ENCODE data around the gene COLGALT1. TPM values are rescaled to one million over a fixed set of nuclear protein-coding genes. Genes with fewer than 3 reads are reported as not detected.
A peak's percentile ranks its signal among the peaks of the same experiment; 100 is the strongest.

Gene COLGALT1
- total and polyA plus RNA-seq, 7 experiments from 2014 or later = 13.2 to 70.6 (median 57.6) TPM

- Mint-ChIP-seq H3K27ac (no peak overlapping the region), H3K27me3 (peaks cover 19 to 40% (median 26%) of the 10 kb centered on the region in 5 donors), H3K4me3 (peak overlapping the region in 6 of 10 donors; percentile 12 to 58 (median 37)), H3K9me3 (peaks cover 0 to 4% (median 0%) of the 10 kb centered on the region in 11 donors), H3K36me3 (no peaks in the 10 kb centered on the region), H3K4me1 (peaks cover 0 to 7% (median 0%) of the 10 kb centered on the region in 7 donors)
- Histone ChIP-seq H3K4me1 (ENCODE audit: control insufficient read depth in 2 of 2, insufficient read depth in 2 of 2, low read length in 2 of 2) (peaks cover 0 to 5% of the 10 kb centered on the region in 2 donors), H3K4me3 (ENCODE audit: low read length) (no peak overlapping the region), H3K27ac (ENCODE audit: low read depth, low read length) (no peak overlapping the region), H3K36me3 (ENCODE audit: control insufficient read depth in 2 of 3, insufficient read depth in 3 of 3, low read length in 3 of 3) (no peaks in the 10 kb centered on the region), H3K9me3 (ENCODE audit: control insufficient read depth in 2 of 3, low read length in 3 of 3) (no peaks in the 10 kb centered on the region), H3K27me3 (ENCODE audit: control insufficient read depth in 2 of 2, insufficient read depth in 2 of 2, low read length in 2 of 2) (peaks cover 0 to 4% of the 10 kb centered on the region in 2 donors)
- ATAC-seq = no peak
- ChIA-PET POLR2A (no interaction called here), CTCF (interaction anchor here (1.7 kb wide), 1 partner anchor 10 kb away, joined by 6 read pairs; no protein-coding TSS in a partner anchor)
- no peak for DNase-seq
- intact Hi-C loops (cut with micrococcal nuclease) = no loop called here
Observed at GRCh38 chr19:17615889-17616685, 60.6 kb downstream of the COLGALT1 start.

- ChIA-PET CTCF (interaction anchor here (1.7 kb wide), 1 partner anchor 10 kb away, joined by 6 read pairs; no protein-coding TSS in a partner anchor), POLR2A (no interaction called here)
- peaks cover 0 to 1% (median 0%) of the 10 kb centered on the region in 5 donors for H3K36me3 Mint-ChIP-seq
- DNase-seq (no peak), ATAC-seq (no peak)
- H3K4me3 Mint-ChIP-seq = peak overlapping the region in 6 of 10 donors; percentile 12 to 58 (median 37)
- H3K27me3 Mint-ChIP-seq = peaks cover 19 to 40% (median 26%) of the 10 kb centered on the region in 5 donors
- Histone ChIP-seq H3K27ac (ENCODE audit: low read depth, low read length) (no peak overlapping the region), H3K27me3 (ENCODE audit: control insufficient read depth in 2 of 2, insufficient read depth in 2 of 2, low read length in 2 of 2) (peaks cover 0 to 4% of the 10 kb centered on the region in 2 donors), H3K4me1 (ENCODE audit: control insufficient read depth in 2 of 2, insufficient read depth in 2 of 2, low read length in 2 of 2) (peaks cover 0 to 5% of the 10 kb centered on the region in 2 donors), H3K9me3 (ENCODE audit: control insufficient read depth in 2 of 3, low read length in 3 of 3) (peaks cover 0 to under 1% (median 0%) of the 10 kb centered on the region in 3 experiments), H3K4me3 (ENCODE audit: low read length) (no peak overlapping the region), H3K36me3 (ENCODE audit: control insufficient read depth in 2 of 3, insufficient read depth in 3 of 3, low read length in 3 of 3) (no peaks in the 10 kb centered on the region)
- H3K27ac Mint-ChIP-seq = no peak overlapping the region
- H3K9me3 Mint-ChIP-seq = peaks cover 0 to 7% (median 2%) of the 10 kb centered on the region in 11 donors
- intact Hi-C loops (cut with micrococcal nuclease) = no loop called here
- peaks cover 0 to 7% (median 0%) of the 10 kb centered on the region in 7 donors for H3K4me1 Mint-ChIP-seq
Observed at GRCh38 chr19:17616686-17616960, 61.2 kb downstream of the COLGALT1 start.

- Mint-ChIP-seq H3K36me3 (peaks cover 0 to 4% (median 0%) of the 10 kb centered on the region in 5 donors), H3K27me3 (peaks cover 19 to 36% (median 26%) of the 10 kb centered on the region in 5 donors), H3K4me1 (peaks cover 0 to 7% (median under 1%) of the 10 kb centered on the region in 7 donors), H3K9me3 (peaks cover 0 to 11% (median 5%) of the 10 kb centered on the region in 11 donors), H3K4me3 (peak overlapping the region in 5 of 10 donors; percentile 16 to 40 (median 37)), H3K27ac (no peak overlapping the region)
- Histone ChIP-seq H3K9me3 (ENCODE audit: control insufficient read depth in 2 of 3, low read length in 3 of 3) (peaks cover 0 to 3% (median 0%) of the 10 kb centered on the region in 3 experiments), H3K4me3 (ENCODE audit: low read length) (no peak overlapping the region), H3K36me3 (ENCODE audit: control insufficient read depth in 2 of 3, insufficient read depth in 3 of 3, low read length in 3 of 3) (no peaks in the 10 kb centered on the region), H3K27me3 (ENCODE audit: control insufficient read depth in 2 of 2, insufficient read depth in 2 of 2, low read length in 2 of 2) (peaks cover 0 to 4% of the 10 kb centered on the region in 2 donors), H3K27ac (ENCODE audit: low read depth, low read length) (no peak overlapping the region), H3K4me1 (ENCODE audit: control insufficient read depth in 2 of 2, insufficient read depth in 2 of 2, low read length in 2 of 2) (peaks cover 0 to 5% of the 10 kb centered on the region in 2 donors)
- no peak for DNase-seq
- peak; percentile 27 for ATAC-seq
- CTCF ChIA-PET = interaction anchor here (1.7 kb wide), 1 partner anchor 11 kb away, joined by 6 read pairs; no protein-coding TSS in a partner anchor
- POLR2A ChIA-PET = no interaction called here
- intact Hi-C loops (cut with micrococcal nuclease) = no loop called here
Observed at GRCh38 chr19:17616961-17617806, 61.7 kb downstream of the COLGALT1 start.

GRCh38 chr19:17617807-17618192, 62.4 kb downstream of the COLGALT1 start:
- H3K27me3 Mint-ChIP-seq = peaks cover 19 to 33% (median 26%) of the 10 kb centered on the region in 5 donors
- peak overlapping the region in 1 of 10 donors; percentile 44 for H3K4me3 Mint-ChIP-seq
- H3K4me1 Mint-ChIP-seq = peaks cover 0 to 8% (median 4%) of the 10 kb centered on the region in 7 donors
- Histone ChIP-seq H3K36me3 (ENCODE audit: control insufficient read depth in 2 of 3, insufficient read depth in 3 of 3, low read length in 3 of 3) (no peaks in the 10 kb centered on the region), H3K4me1 (ENCODE audit: control insufficient read depth in 2 of 2, insufficient read depth in 2 of 2, low read length in 2 of 2) (peaks cover 0 to 5% of the 10 kb centered on the region in 2 donors), H3K27me3 (ENCODE audit: control insufficient read depth in 2 of 2, insufficient read depth in 2 of 2, low read length in 2 of 2) (peaks cover 0 to 4% of the 10 kb centered on the region in 2 donors), H3K27ac (ENCODE audit: low read depth, low read length) (no peak overlapping the region), H3K4me3 (ENCODE audit: low read length) (no peak overlapping the region), H3K9me3 (ENCODE audit: control insufficient read depth in 2 of 3, low read length in 3 of 3) (peaks cover 0 to 3% (median 0%) of the 10 kb centered on the region in 3 experiments)
- no peak for DNase-seq
- peaks cover 0 to 4% (median 0%) of the 10 kb centered on the region in 5 donors for H3K36me3 Mint-ChIP-seq
- CTCF ChIA-PET = interaction anchor here (1.7 kb wide), 1 partner anchor 12 kb away, joined by 6 read pairs; no protein-coding TSS in a partner anchor
- POLR2A ChIA-PET = no interaction called here
- intact Hi-C loops (cut with micrococcal nuclease) = no loop called here
- no peak overlapping the region for H3K27ac Mint-ChIP-seq
- no peak for ATAC-seq
- peaks cover 0 to 13% (median 5%) of the 10 kb centered on the region in 11 donors for H3K9me3 Mint-ChIP-seq

- Histone ChIP-seq H3K27ac (ENCODE audit: low read depth, low read length) (no peak overlapping the region), H3K9me3 (ENCODE audit: control insufficient read depth in 2 of 3, low read length in 3 of 3) (peaks cover 0 to 3% (median 0%) of the 10 kb centered on the region in 3 experiments), H3K36me3 (ENCODE audit: control insufficient read depth in 2 of 3, insufficient read depth in 3 of 3, low read length in 3 of 3) (no peaks in the 10 kb centered on the region), H3K4me3 (ENCODE audit: low read length) (no peak overlapping the region), H3K27me3 (ENCODE audit: control insufficient read depth in 2 of 2, insufficient read depth in 2 of 2, low read length in 2 of 2) (peaks cover 0 to 4% of the 10 kb centered on the region in 2 donors), H3K4me1 (ENCODE audit: control insufficient read depth in 2 of 2, insufficient read depth in 2 of 2, low read length in 2 of 2) (peaks cover 0 to 5% of the 10 kb centered on the region in 2 donors)
- CTCF ChIA-PET = no interaction called here
- peaks cover 0 to 9% (median 4%) of the 10 kb centered on the region in 7 donors for H3K4me1 Mint-ChIP-seq
- no peak overlapping the region for H3K27ac Mint-ChIP-seq
- DNase-seq = no peak
- intact Hi-C loops (cut with micrococcal nuclease) = no loop called here
- peaks cover 0 to 13% (median 5%) of the 10 kb centered on the region in 11 donors for H3K9me3 Mint-ChIP-seq
- peak overlapping the region in 1 of 10 donors; percentile 44 for H3K4me3 Mint-ChIP-seq
- no peak for ATAC-seq
- peaks cover 17 to 35% (median 26%) of the 10 kb centered on the region in 5 donors for H3K27me3 Mint-ChIP-seq
- H3K36me3 Mint-ChIP-seq = peaks cover 0 to 4% (median 0%) of the 10 kb centered on the region in 5 donors
- POLR2A ChIA-PET = no interaction called here
Observed at GRCh38 chr19:17618281-17618903, 62.9 kb downstream of the COLGALT1 start.

GRCh38 chr19:17618936-17619335, 63.5 kb downstream of the COLGALT1 start:
- peaks cover 0 to 4% of the 10 kb centered on the region in 2 donors for H3K27me3 ChIP-seq (ENCODE audit: control insufficient read depth in 2 of 2, insufficient read depth in 2 of 2, low read length in 2 of 2)
- POLR2A ChIA-PET = no interaction called here
- H3K36me3 Mint-ChIP-seq = peaks cover 0 to 4% (median 0%) of the 10 kb centered on the region in 5 donors

More at GRCh38 chr19:17618936-17619335, 63.5 kb downstream of the COLGALT1 start:
- CTCF ChIA-PET = no interaction called here
- Histone ChIP-seq H3K36me3 (ENCODE audit: control insufficient read depth in 2 of 3, insufficient read depth in 3 of 3, low read length in 3 of 3) (no peaks in the 10 kb centered on the region), H3K9me3 (ENCODE audit: control insufficient read depth in 2 of 3, low read length in 3 of 3) (peaks cover 0 to 3% (median 0%) of the 10 kb centered on the region in 3 experiments), H3K4me1 (ENCODE audit: control insufficient read depth in 2 of 2, insufficient read depth in 2 of 2, low read length in 2 of 2) (peaks cover 0 to 5% of the 10 kb centered on the region in 2 donors), H3K27ac (ENCODE audit: low read depth, low read length) (no peak overlapping the region), H3K4me3 (ENCODE audit: low read length) (no peak overlapping the region)
- no peak for DNase-seq
- Mint-ChIP-seq H3K4me3 (no peak overlapping the region), H3K27ac (no peak overlapping the region), H3K4me1 (peaks cover 0 to 9% (median 4%) of the 10 kb centered on the region in 7 donors), H3K27me3 (peaks cover 17 to 35% (median 26%) of the 10 kb centered on the region in 5 donors), H3K9me3 (peaks cover 0 to 13% (median 5%) of the 10 kb centered on the region in 11 donors)
- ATAC-seq = no peak
- intact Hi-C loops (cut with micrococcal nuclease) = no loop called here

Data from naive thymus-derived CD4-positive, alpha-beta T cell (primary cell).